GM21529 (cell line): Measurements from ENCODE around the gene CWF19L1.

Source experiments
- ATAC-seq: cut with Tn5 transposase; IDR thresholded peaks from one replicate; pipeline ENCODE4 v1.9.1; 2021; ENCODE audit not compliant: unreplicated experiment

CWF19L1 gene

DNA sequence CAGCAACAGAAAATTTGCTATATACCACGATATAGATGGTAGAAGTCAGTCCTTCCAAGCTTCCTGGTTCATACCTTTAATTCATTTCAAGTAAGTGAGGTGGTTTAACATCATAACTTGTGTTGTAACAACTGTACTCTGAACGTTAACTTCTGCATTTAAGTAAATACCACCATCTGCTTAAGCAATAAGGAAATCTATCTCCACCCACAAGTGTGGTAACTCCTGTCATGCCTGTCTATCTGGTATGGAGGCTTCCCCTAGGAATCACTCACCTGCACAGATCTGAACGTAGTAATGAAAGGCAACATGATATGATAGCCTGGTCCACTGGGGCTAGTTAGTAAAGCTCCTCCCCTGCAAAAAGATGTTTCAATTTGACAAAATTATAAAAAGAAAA lies 84.0 kb downstream of the CWF19L1 start:
- ATAC-seq: no peak

DNA sequence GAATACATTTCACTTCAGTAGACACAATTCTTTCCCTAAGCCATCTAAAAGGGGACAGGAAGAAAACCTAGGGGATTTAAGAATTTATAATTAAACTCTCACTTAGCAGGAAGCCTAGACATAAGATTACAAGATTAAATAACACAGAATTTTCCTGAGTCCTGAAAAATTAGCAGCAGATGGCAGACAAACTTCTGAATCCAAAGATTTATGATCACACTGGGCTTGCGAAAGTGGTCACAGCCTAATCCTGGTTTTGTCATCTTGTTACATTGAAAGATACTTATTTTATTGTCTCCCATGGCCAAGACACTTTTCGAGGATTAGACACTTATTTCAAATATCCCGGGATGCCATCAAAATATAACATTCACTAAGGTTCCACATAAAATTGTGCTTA lies 84.5 kb downstream of the CWF19L1 start:
- no peak for ATAC-seq
